Mononuclear cell (primary cell): ENCODE results near the gene COL13A1. TPM values are rescaled to one million over a fixed set of nuclear protein-coding genes. Genes with fewer than 3 reads are reported as not detected.

ENCODE experiments used
- H3K27me3 ChIP-seq: 2 replicates; pipeline ENCODE4 v1.6.0; 2011; ENCODE audit warnings: low read length, control low read depth; ENCODE audit not compliant: insufficient read depth
- H3K4me1 ChIP-seq: 2 replicates; pipeline ENCODE4 v1.5.1; 2011; ENCODE audit warnings: mild to moderate bottlenecking, low read length, control low read depth; ENCODE audit not compliant: insufficient read depth
- H3K4me3 ChIP-seq: 2 replicates; pipeline ENCODE4 v1.5.1; 2011; ENCODE audit warnings: mild to moderate bottlenecking, low read length, moderate library complexity
- H3K9me3 ChIP-seq: 2 replicates; pipeline ENCODE4 v1.5.1; 2011; ENCODE audit warnings: low read depth, mild to moderate bottlenecking, control low read depth, low read length
- total RNA-seq: library from RNA; depleted of rRNA; stranded (reverse); fragments of >200 nt; gene quantifications from one replicate; pipeline ENCODE4 v1.2.3, GENCODE V29; 2012

The COL13A1 gene
- total RNA-seq, 1 donor, result 0.52 TPM

GRCh38 chr10:69898941-69899340 lies 97.2 kb downstream of the COL13A1 start:
- no peaks in the 10 kb centered on the region for H3K4me1 ChIP-seq
- no peak overlapping the region for H3K4me3 ChIP-seq
- no peaks in the 10 kb centered on the region for H3K9me3 ChIP-seq
- H3K27me3 ChIP-seq, result no peaks in the 10 kb centered on the region

DNA sequence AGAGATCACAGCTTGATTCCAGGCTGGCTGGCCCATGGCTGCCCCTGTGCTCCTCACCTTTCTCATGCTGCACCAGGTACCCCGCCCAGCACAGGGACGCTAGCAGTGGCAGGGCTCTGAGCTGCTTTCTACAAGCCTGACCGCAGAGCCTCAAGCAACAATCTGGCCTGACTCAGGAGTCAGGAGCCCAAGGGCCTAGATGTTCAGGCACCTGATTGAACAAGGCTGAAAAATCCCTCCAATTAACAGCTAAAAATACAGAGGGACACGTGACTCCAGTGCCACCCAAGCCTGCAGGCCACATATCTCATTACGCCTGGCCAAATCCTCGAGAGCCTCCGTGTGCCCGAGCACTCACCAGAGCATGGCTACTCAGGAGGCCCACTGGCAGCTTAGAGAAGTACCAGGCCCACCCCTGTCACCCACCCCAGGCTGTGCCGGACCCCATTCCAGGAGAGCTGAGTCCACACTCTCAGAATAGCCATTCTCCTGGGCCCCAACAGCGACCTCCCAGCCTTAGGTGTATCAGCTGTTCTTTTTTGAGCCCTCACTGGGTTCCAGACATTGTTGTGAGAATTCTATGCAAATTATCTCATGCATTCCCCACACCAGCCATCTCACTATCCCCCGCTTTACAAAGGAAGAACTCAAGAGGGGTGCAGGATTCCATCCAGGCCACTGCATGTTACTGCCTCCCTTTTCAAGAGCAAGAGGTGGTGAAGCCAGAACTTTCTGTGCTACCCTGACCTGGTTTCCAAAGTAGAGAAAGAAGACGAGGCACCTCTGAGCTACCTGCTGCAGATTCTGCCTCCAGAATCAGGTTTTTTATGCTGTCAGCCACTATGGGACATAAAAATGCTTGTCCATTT lies 98.3 kb downstream of the COL13A1 start:
- Histone ChIP-seq H3K27me3 (no peaks in the 10 kb centered on the region), H3K4me1 (no peaks in the 10 kb centered on the region), H3K9me3 (no peaks in the 10 kb centered on the region), H3K4me3 (no peak overlapping the region)

- H3K4me1 ChIP-seq, result no peaks in the 10 kb centered on the region
- no peaks in the 10 kb centered on the region for H3K9me3 ChIP-seq
- H3K27me3 ChIP-seq, result no peaks in the 10 kb centered on the region
- H3K4me3 ChIP-seq, result no peak overlapping the region
Observed at GRCh38 chr10:69901022-69901421, 99.3 kb downstream of the COL13A1 start.

- Histone ChIP-seq H3K9me3 (no peaks in the 10 kb centered on the region), H3K27me3 (no peaks in the 10 kb centered on the region), H3K4me3 (no peak overlapping the region), H3K4me1 (no peaks in the 10 kb centered on the region)
Observed at GRCh38 chr10:69901628-69902505, 100.2 kb downstream of the COL13A1 start.

- H3K4me3 ChIP-seq, result no peak overlapping the region
- H3K9me3 ChIP-seq, result no peaks in the 10 kb centered on the region
- no peaks in the 10 kb centered on the region for H3K4me1 ChIP-seq
- no peaks in the 10 kb centered on the region for H3K27me3 ChIP-seq
Observed at GRCh38 chr10:69902835-69903535, 101.3 kb downstream of the COL13A1 start.

DNA sequence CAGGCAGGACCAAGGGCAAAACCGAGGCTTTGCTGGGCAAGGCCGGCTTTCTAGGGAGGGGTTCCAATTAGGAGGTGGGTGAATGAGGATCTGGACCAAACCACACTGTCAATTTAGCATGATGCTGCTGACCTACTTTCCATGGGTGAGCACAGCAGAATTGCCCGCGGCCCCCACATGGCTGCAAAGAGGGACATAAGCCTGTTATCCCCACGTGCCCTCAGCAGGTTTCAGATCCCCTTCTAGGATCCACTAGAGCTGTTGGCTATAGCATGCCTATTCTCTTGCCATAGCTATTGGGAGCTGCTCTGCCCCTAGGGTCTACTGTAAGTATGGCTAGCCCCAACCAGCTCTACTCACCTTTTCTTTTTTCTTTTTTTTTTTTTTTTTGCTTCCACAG lies 102.8 kb downstream of the COL13A1 start:
- no peak overlapping the region for H3K4me3 ChIP-seq

DNA sequence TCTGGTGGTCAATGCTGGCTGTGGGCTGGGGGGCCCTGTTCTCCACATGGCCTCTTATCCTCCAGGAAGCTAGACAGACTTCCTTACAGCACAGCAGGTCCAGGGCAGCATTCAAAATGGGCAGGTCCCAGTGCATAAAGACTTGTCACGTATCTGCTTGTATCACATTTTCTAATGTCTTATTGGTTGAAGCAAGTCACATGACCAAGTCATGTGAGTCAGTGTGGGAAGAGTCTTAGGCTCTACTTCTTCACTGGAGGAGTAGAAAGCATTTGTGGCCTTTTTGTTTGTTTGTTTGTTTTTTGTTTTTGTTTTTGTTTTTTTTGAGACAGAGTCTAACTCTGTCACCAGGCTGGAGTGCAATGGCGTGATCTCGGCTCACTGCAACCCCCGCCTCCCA lies 104.7 kb downstream of the COL13A1 start:
- Histone ChIP-seq H3K27me3 (no peaks in the 10 kb centered on the region), H3K4me3 (no peak overlapping the region), H3K9me3 (no peaks in the 10 kb centered on the region), H3K4me1 (no peaks in the 10 kb centered on the region)

More for the DNA sequence above, 102.8 kb downstream of the COL13A1 start:
- Histone ChIP-seq H3K4me1 (no peaks in the 10 kb centered on the region), H3K9me3 (no peaks in the 10 kb centered on the region), H3K27me3 (no peaks in the 10 kb centered on the region)

DNA sequence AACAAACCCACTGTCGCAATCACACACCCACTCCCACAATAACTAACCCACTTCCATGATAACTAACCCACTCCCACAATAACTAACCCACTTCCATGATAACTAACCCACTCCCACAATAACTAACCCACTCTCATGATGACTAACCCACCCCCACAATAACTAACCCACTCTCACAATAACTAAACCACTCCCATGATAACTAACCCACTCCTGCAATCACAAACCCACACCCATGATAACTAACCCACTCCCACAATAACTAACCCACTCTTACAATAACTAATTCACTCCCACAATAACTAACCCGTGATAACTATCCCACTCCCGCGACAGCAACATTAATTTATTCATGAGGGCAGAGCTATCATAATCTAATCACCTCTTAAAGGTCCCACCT lies 105.8 kb downstream of the COL13A1 start:
- Histone ChIP-seq H3K9me3 (no peaks in the 10 kb centered on the region), H3K4me3 (no peak overlapping the region), H3K27me3 (no peaks in the 10 kb centered on the region), H3K4me1 (no peaks in the 10 kb centered on the region)

- Histone ChIP-seq H3K27me3 (no peaks in the 10 kb centered on the region), H3K9me3 (no peaks in the 10 kb centered on the region), H3K4me3 (no peak overlapping the region), H3K4me1 (no peaks in the 10 kb centered on the region)
Observed at GRCh38 chr10:69908124-69908523, 106.4 kb downstream of the COL13A1 start.

DNA sequence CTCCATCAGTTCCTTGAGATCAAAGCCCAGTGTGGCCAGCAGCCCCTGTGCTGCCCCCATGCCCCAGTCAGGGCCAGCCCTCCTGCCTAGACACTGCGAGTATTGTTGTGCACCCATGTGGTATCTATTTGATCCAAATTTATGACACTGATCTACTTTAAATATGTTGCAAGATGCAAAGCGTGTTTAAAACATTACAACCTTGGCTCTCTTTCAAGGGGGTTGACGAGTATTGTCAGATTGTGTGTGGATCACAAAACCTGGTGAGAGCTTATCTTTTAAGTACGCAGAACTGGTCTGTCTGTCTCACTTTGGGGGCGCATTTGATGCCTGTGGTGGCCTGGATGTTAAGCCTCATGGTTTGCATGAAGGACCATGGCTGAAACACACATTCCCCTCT lies 108.9 kb downstream of the COL13A1 start:
- no peaks in the 10 kb centered on the region for H3K4me1 ChIP-seq
- no peak overlapping the region for H3K4me3 ChIP-seq
- no peaks in the 10 kb centered on the region for H3K9me3 ChIP-seq
- no peaks in the 10 kb centered on the region for H3K27me3 ChIP-seq

- H3K27me3 ChIP-seq, result no peaks in the 10 kb centered on the region
- no peaks in the 10 kb centered on the region for H3K4me1 ChIP-seq
- no peaks in the 10 kb centered on the region for H3K9me3 ChIP-seq
Observed at GRCh38 chr10:69911613-69912528, 110.2 kb downstream of the COL13A1 start.

GRCh38 chr10:69912589-69912988 lies 110.9 kb downstream of the COL13A1 start:
- H3K9me3 ChIP-seq, result no peaks in the 10 kb centered on the region
- no peak overlapping the region for H3K4me3 ChIP-seq
- no peaks in the 10 kb centered on the region for H3K4me1 ChIP-seq
- no peaks in the 10 kb centered on the region for H3K27me3 ChIP-seq

More at GRCh38 chr10:69911613-69912528, 110.2 kb downstream of the COL13A1 start:
- H3K4me3 ChIP-seq, result no peak overlapping the region

- Histone ChIP-seq H3K4me3 (no peak overlapping the region), H3K4me1 (no peaks in the 10 kb centered on the region), H3K27me3 (no peaks in the 10 kb centered on the region), H3K9me3 (no peaks in the 10 kb centered on the region)
Observed at GRCh38 chr10:69913606-69914382, 112.1 kb downstream of the COL13A1 start.
